ENCODE measurements around the gene CIRBP. TPM values are rescaled to one million over a fixed set of nuclear protein-coding genes. Genes with fewer than 3 reads are reported as not detected.

CIRBP gene
- total RNA-seq, 1 donor from 2014 or later: 370 TPM

GRCh38 chr19:1322198-1322981, 53.3 kb downstream of the CIRBP start:
- no peak for FAIRE-seq

GRCh38 chr19:1324249-1324805, 55.2 kb downstream of the CIRBP start:
- DNase-seq (ENCODE audit: low read depth) (no peak), FAIRE-seq (no peak)
- Histone ChIP-seq H3K36me3 (ENCODE audit: control insufficient read depth, insufficient read depth, low read length) (no peaks in the 10 kb centered on the region), H3K4me3 (ENCODE audit: low read depth, low read length) (no peak overlapping the region), H3K27me3 (ENCODE audit: control insufficient read depth, insufficient read depth, low read length) (no peaks in the 10 kb centered on the region)
- TF ChIP-seq, protein P1, sequence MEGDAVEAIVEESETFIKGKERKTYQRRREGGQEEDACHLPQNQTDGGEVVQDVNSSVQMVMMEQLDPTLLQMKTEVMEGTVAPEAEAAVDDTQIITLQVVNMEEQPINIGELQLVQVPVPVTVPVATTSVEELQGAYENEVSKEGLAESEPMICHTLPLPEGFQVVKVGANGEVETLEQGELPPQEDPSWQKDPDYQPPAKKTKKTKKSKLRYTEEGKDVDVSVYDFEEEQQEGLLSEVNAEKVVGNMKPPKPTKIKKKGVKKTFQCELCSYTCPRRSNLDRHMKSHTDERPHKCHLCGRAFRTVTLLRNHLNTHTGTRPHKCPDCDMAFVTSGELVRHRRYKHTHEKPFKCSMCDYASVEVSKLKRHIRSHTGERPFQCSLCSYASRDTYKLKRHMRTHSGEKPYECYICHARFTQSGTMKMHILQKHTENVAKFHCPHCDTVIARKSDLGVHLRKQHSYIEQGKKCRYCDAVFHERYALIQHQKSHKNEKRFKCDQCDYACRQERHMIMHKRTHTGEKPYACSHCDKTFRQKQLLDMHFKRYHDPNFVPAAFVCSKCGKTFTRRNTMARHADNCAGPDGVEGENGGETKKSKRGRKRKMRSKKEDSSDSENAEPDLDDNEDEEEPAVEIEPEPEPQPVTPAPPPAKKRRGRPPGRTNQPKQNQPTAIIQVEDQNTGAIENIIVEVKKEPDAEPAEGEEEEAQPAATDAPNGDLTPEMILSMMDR (IDR thresholded peaks at IDR 0.05; ENCODE audit: insufficient read depth, low read length, severe bottlenecking): no peak

More at GRCh38 chr19:1322198-1322981, 53.3 kb downstream of the CIRBP start:
- peaks cover 2% of the 10 kb centered on the region for H3K27me3 ChIP-seq (ENCODE audit: control insufficient read depth, insufficient read depth, low read length)
- no peaks in the 10 kb centered on the region for H3K36me3 ChIP-seq (ENCODE audit: control insufficient read depth, insufficient read depth, low read length)
- TF ChIP-seq, protein P1 (IDR thresholded peaks at IDR 0.05; ENCODE audit: insufficient read depth, low read length, severe bottlenecking): no peak
- no peak for DNase-seq (ENCODE audit: low read depth)
- no peak overlapping the region for H3K4me3 ChIP-seq (ENCODE audit: low read depth, low read length)

Other genes with a start within 250 kb of the CIRBP start
- gene TMEM259, start 248.2 kb upstream of the CIRBP start, total RNA-seq: 54.8 and 65.9 TPM in 2 replicates
- gene RNU6-2, start 247.8 kb upstream of the CIRBP start, total RNA-seq: not detected in 2 replicates
- 96.9 and 189 TPM in 2 replicates for gene CNN2, start 242.7 kb upstream of the CIRBP start, total RNA-seq
- 6.8 and 13.8 TPM in 2 replicates for gene ABCA7, start 229.2 kb upstream of the CIRBP start, total RNA-seq
- gene ARHGAP45, start 202.2 kb upstream of the CIRBP start, total RNA-seq: 9.0 and 11.8 TPM in 2 replicates
- 57.4 and 87.1 TPM in 2 replicates for gene POLR2E, start 174.0 kb upstream of the CIRBP start, total RNA-seq
- 274 and 291 TPM in 2 replicates for gene GPX4, start 165.3 kb upstream of the CIRBP start, total RNA-seq
- 16.8 and 22.8 TPM in 2 replicates for gene SBNO2, start 95.1 kb upstream of the CIRBP start, total RNA-seq
- 110 and 117 TPM in 2 replicates for gene STK11, start 63.6 kb upstream of the CIRBP start, total RNA-seq
- 1.2 and 2.9 TPM in 2 replicates for gene CBARP, start 31.3 kb upstream of the CIRBP start, total RNA-seq
- 8.7 and 14.8 TPM in 2 replicates for gene ATP5F1D, start 27.6 kb upstream of the CIRBP start, total RNA-seq
- 15.8 and 31.1 TPM in 2 replicates for gene MIDN, start 20.7 kb upstream of the CIRBP start, total RNA-seq
- 20.8 and 27.1 TPM in 2 replicates for gene FAM174C, start 6.2 kb downstream of the CIRBP start, total RNA-seq
- not detected in 2 replicates for gene EFNA2, start 16.5 kb downstream of the CIRBP start, total RNA-seq
- 101 and 109 TPM in 2 replicates for gene NDUFS7, start 114.6 kb downstream of the CIRBP start, total RNA-seq
- 6.8 and 9.7 TPM in 2 replicates for gene GAMT, start 132.2 kb downstream of the CIRBP start, total RNA-seq
- 115 and 128 TPM in 2 replicates for gene DAZAP1, start 138.3 kb downstream of the CIRBP start, total RNA-seq
- gene RPS15, start 169.1 kb downstream of the CIRBP start, total RNA-seq: 380 and 966 TPM in 2 replicates
- gene APC2, start 180.8 kb downstream of the CIRBP start, total RNA-seq: under 0.01 TPM in 2 replicates
- 24.7 and 33.3 TPM in 2 replicates for gene C19orf25, start 209.9 kb downstream of the CIRBP start, total RNA-seq
- gene PCSK4, start 221.0 kb downstream of the CIRBP start, total RNA-seq: 0.53 and 1.7 TPM in 2 replicates
- 2.1 and 3.6 TPM in 2 replicates for gene REEP6, start 221.8 kb downstream of the CIRBP start, total RNA-seq
- 1.8 and 3.6 TPM in 2 replicates for gene ADAMTSL5, start 243.7 kb downstream of the CIRBP start, total RNA-seq

All from bronchial epithelial cell (primary cell).